Measurements from ENCODE around the gene CARNS1. TPM values are rescaled to one million over a fixed set of nuclear protein-coding genes. Genes with fewer than 3 reads are reported as not detected.

CARNS1 gene
- total RNA-seq, 1 donor from 2014 or later, result 0.68 TPM

- no peak for DNase-seq (ENCODE audit: low spot score)
- H3K27ac Mint-ChIP-seq, result peak overlapping the region; percentile 93
Measured at GRCh38 chr11:67440229-67441097, 25.0 kb downstream of the CARNS1 start.

GRCh38 chr11:67441098-67441563 lies 25.7 kb downstream of the CARNS1 start:
- intact Hi-C loops (cut with micrococcal nuclease), result no loop called here
- Mint-ChIP-seq H3K4me3 (ENCODE audit: low read depth) (no peak overlapping the region), H3K9me3 (no peaks in the 10 kb centered on the region), H3K36me3 (ENCODE audit: low read depth) (peaks cover 32% of the 10 kb centered on the region), H3K4me1 (ENCODE audit: low read depth) (peaks cover 46% of the 10 kb centered on the region), H3K27ac (peak overlapping the region; percentile 67), H3K27me3 (ENCODE audit: low read depth) (no peaks in the 10 kb centered on the region)
- no peak for DNase-seq (ENCODE audit: low spot score)

More at GRCh38 chr11:67440229-67441097, 25.0 kb downstream of the CARNS1 start:
- Mint-ChIP-seq H3K4me3 (ENCODE audit: low read depth) (peak overlapping the region; percentile 94), H3K9me3 (no peaks in the 10 kb centered on the region), H3K36me3 (ENCODE audit: low read depth) (peaks cover 37% of the 10 kb centered on the region), H3K4me1 (ENCODE audit: low read depth) (peaks cover 40% of the 10 kb centered on the region), H3K27me3 (ENCODE audit: low read depth) (no peaks in the 10 kb centered on the region)
- intact Hi-C loops (cut with micrococcal nuclease), result no loop called here

GRCh38 chr11:67441731-67442351 lies 26.4 kb downstream of the CARNS1 start:
- intact Hi-C loops (cut with micrococcal nuclease), result loop anchor here (2.0 kb wide), 1 partner anchor 13 kb away; the partner anchor contains the start of gene RPS6KB2
- H3K27me3 Mint-ChIP-seq (ENCODE audit: low read depth), result no peaks in the 10 kb centered on the region
- H3K4me1 Mint-ChIP-seq (ENCODE audit: low read depth), result peaks cover 45% of the 10 kb centered on the region
- peaks cover 26% of the 10 kb centered on the region for H3K36me3 Mint-ChIP-seq (ENCODE audit: low read depth)
- DNase-seq (ENCODE audit: low spot score), result no peak
- peak overlapping the region; percentile 55 for H3K27ac Mint-ChIP-seq
- peak overlapping the region; percentile 78 for H3K4me3 Mint-ChIP-seq (ENCODE audit: low read depth)
- H3K9me3 Mint-ChIP-seq, result no peaks in the 10 kb centered on the region

GRCh38 chr11:67442504-67443404 lies 27.3 kb downstream of the CARNS1 start:
- H3K27me3 Mint-ChIP-seq (ENCODE audit: low read depth), result no peaks in the 10 kb centered on the region
- peaks cover 20% of the 10 kb centered on the region for H3K36me3 Mint-ChIP-seq (ENCODE audit: low read depth)
- peak overlapping the region; percentile 78 for H3K4me3 Mint-ChIP-seq (ENCODE audit: low read depth)
- intact Hi-C loops (cut with micrococcal nuclease), result loop anchor here (2.0 kb wide), 1 partner anchor 14 kb away; the partner anchor contains the start of gene RPS6KB2
- no peak for DNase-seq (ENCODE audit: low spot score)
- no peaks in the 10 kb centered on the region for H3K9me3 Mint-ChIP-seq
- H3K27ac Mint-ChIP-seq, result peak overlapping the region; percentile 89
- H3K4me1 Mint-ChIP-seq (ENCODE audit: low read depth), result peaks cover 48% of the 10 kb centered on the region

GRCh38 chr11:67445515-67445914 lies 30.0 kb downstream of the CARNS1 start:
- DNase-seq (ENCODE audit: low spot score), result no peak
- H3K27me3 Mint-ChIP-seq (ENCODE audit: low read depth), result no peaks in the 10 kb centered on the region
- peak overlapping the region; percentile 76 for H3K4me3 Mint-ChIP-seq (ENCODE audit: low read depth)
- no peaks in the 10 kb centered on the region for H3K9me3 Mint-ChIP-seq
- H3K27ac Mint-ChIP-seq, result peak overlapping the region; percentile 70
- peaks cover 41% of the 10 kb centered on the region for H3K4me1 Mint-ChIP-seq (ENCODE audit: low read depth)
- intact Hi-C loops (cut with micrococcal nuclease), result no loop called here
- H3K36me3 Mint-ChIP-seq (ENCODE audit: low read depth), result no peaks in the 10 kb centered on the region

- peak overlapping the region; percentile 8 for H3K27ac Mint-ChIP-seq
- DNase-seq (ENCODE audit: low spot score), result no peak
- peaks cover 31% of the 10 kb centered on the region for H3K4me1 Mint-ChIP-seq (ENCODE audit: low read depth)
- no peaks in the 10 kb centered on the region for H3K36me3 Mint-ChIP-seq (ENCODE audit: low read depth)
- intact Hi-C loops (cut with micrococcal nuclease), result no loop called here
- H3K27me3 Mint-ChIP-seq (ENCODE audit: low read depth), result no peaks in the 10 kb centered on the region
- no peaks in the 10 kb centered on the region for H3K9me3 Mint-ChIP-seq
- H3K4me3 Mint-ChIP-seq (ENCODE audit: low read depth), result no peak overlapping the region
Measured at GRCh38 chr11:67448220-67448609, 32.7 kb downstream of the CARNS1 start.

GRCh38 chr11:67449116-67449844 lies 33.8 kb downstream of the CARNS1 start:
- Mint-ChIP-seq H3K36me3 (ENCODE audit: low read depth) (no peaks in the 10 kb centered on the region), H3K4me1 (ENCODE audit: low read depth) (peaks cover 28% of the 10 kb centered on the region), H3K27me3 (ENCODE audit: low read depth) (no peaks in the 10 kb centered on the region), H3K9me3 (no peaks in the 10 kb centered on the region), H3K27ac (peak overlapping the region; percentile 9), H3K4me3 (ENCODE audit: low read depth) (no peak overlapping the region)
- no peak for DNase-seq (ENCODE audit: low spot score)
- intact Hi-C loops (cut with micrococcal nuclease), result no loop called here

- Mint-ChIP-seq H3K4me3 (ENCODE audit: low read depth) (no peak overlapping the region), H3K9me3 (no peaks in the 10 kb centered on the region), H3K27ac (no peak overlapping the region), H3K27me3 (ENCODE audit: low read depth) (no peaks in the 10 kb centered on the region), H3K36me3 (ENCODE audit: low read depth) (no peaks in the 10 kb centered on the region), H3K4me1 (ENCODE audit: low read depth) (peaks cover 15% of the 10 kb centered on the region)
- no peak for DNase-seq (ENCODE audit: low spot score)
- intact Hi-C loops (cut with micrococcal nuclease), result no loop called here
Measured at GRCh38 chr11:67450796-67451657, 35.5 kb downstream of the CARNS1 start.

GRCh38 chr11:67451658-67451976 lies 36.1 kb downstream of the CARNS1 start:
- peaks cover 13% of the 10 kb centered on the region for H3K4me1 Mint-ChIP-seq (ENCODE audit: low read depth)
- no peak for DNase-seq (ENCODE audit: low spot score)
- intact Hi-C loops (cut with micrococcal nuclease), result no loop called here
- no peaks in the 10 kb centered on the region for H3K27me3 Mint-ChIP-seq (ENCODE audit: low read depth)
- no peak overlapping the region for H3K4me3 Mint-ChIP-seq (ENCODE audit: low read depth)
- H3K27ac Mint-ChIP-seq, result no peak overlapping the region
- H3K36me3 Mint-ChIP-seq (ENCODE audit: low read depth), result no peaks in the 10 kb centered on the region
- no peaks in the 10 kb centered on the region for H3K9me3 Mint-ChIP-seq

GRCh38 chr11:67452141-67452952 lies 36.9 kb downstream of the CARNS1 start, which contains the start of gene GPR152:
GPR152 (minus strand) TSS chr11:67452729; CDS start chr11:67452724, 5 bp downstream.
- DNase-seq (ENCODE audit: low spot score), result no peak
- H3K4me3 Mint-ChIP-seq (ENCODE audit: low read depth), result no peak within 1 kb of the TSS
- intact Hi-C loops (cut with micrococcal nuclease), result no loop called here
- H3K27me3 Mint-ChIP-seq (ENCODE audit: low read depth), result no peaks in the 10 kb centered on the region
- peaks cover 11% of the 10 kb centered on the region for H3K4me1 Mint-ChIP-seq (ENCODE audit: low read depth)
- H3K27ac Mint-ChIP-seq, result no peak within 1 kb of the TSS
- H3K36me3 Mint-ChIP-seq (ENCODE audit: low read depth), result no peaks in the 10 kb centered on the region
- no peaks in the 10 kb centered on the region for H3K9me3 Mint-ChIP-seq

All from activated T-helper 2 cell treated with anti-CD3 and anti-CD28 coated beads, Interferon-gamma antibody, Interleukin-2, Interleukin-4, amounts not matched to agents 10 μg/mL and 5 μg/mL and 100 μg/mL, durations not matched to agents 14 hours and 24 hours and 36 hours (primary cell).